SK-N-SH (cell line): Measurements from ENCODE around the gene MAD2L2.

Experiments used
- CTCF ChIP-seq: fragments of 200-600 bp; sonication (generic); IDR thresholded peaks from 2 replicates; pipeline ENCODE4 v1.6.1; 2017; ENCODE audit warnings: antibody characterized with exemption, mild to moderate bottlenecking, moderate library complexity
- JUND ChIP-seq: IDR thresholded peaks from 2 replicates; pipeline ENCODE4 v1.4.0; 2012
- MXI1 ChIP-seq: IDR thresholded peaks from 2 replicates; pipeline ENCODE4 v1.6.1; 2012; ENCODE audit warnings: mild to moderate bottlenecking, low read depth, low read length, improper control_type of control experiment
- USF1 ChIP-seq: IDR thresholded peaks from 2 replicates; pipeline ENCODE4 v1.4.0; 2012; ENCODE audit warnings: low read depth, borderline replicate concordance

GRCh38 chr1:11661103-11661502 lies 19.8 kb downstream of the MAD2L2 start:
- TF ChIP-seq JUND (no peak), CTCF (no peak), MXI1 (no peak), USF1 (no peak)
